Astrocyte (in vitro differentiated cells and primary cell): ENCODE measurements around the gene NFATC4.

ENCODE experiments used
- CTCF ChIP-seq: IDR thresholded peaks from 2 replicates; pipeline ENCODE4 v1.5.1; 2011; ENCODE audit warnings: low read depth, mild to moderate bottlenecking, inconsistent platforms, low read length, moderate library complexity; ENCODE audit not compliant: insufficient read depth
- EZH2 ChIP-seq: IDR thresholded peaks from 2 replicates; pipeline ENCODE4 v1.6.1; 2012; ENCODE audit warnings: mild to moderate bottlenecking, low read length, inconsistent platforms; ENCODE audit not compliant: insufficient read depth

- no peak for TF ChIP-seq CTCF
- TF ChIP-seq EZH2 = no peak
These were observed 42.0 kb downstream of the NFATC4 start for GRCh38 chr14:24409956-24410355.
